Lower lobe of right lung (tissue), 2 donors: ENCODE data around the gene CLEC2L. TPM values are rescaled to one million over a fixed set of nuclear protein-coding genes. Genes with fewer than 3 reads are reported as not detected.

Source experiments
- ATAC-seq, 2 donors: fragments of 200-7000 bp; cut with Tn5 transposase; one replicate each; pipeline ENCODE4 v1.9.1; 2020 to 2022; ENCODE audit warnings: mild to moderate bottlenecking in 2 of 2, moderate library complexity in 2 of 2
- DNase-seq: peaks from one replicate; pipeline ENCODE4 v3.0.0-alpha.2; 2020
- H3K27ac ChIP-seq: fragments of 200-600 bp; one replicate; pipeline ENCODE4 v1.8.0; 2022
- H3K27me3 ChIP-seq: fragments of 200-600 bp; one replicate; pipeline ENCODE4 v1.8.0; 2022; ENCODE audit warnings: low read depth
- H3K36me3 ChIP-seq: fragments of 200-600 bp; one replicate; pipeline ENCODE4 v1.8.0; 2022; ENCODE audit warnings: mild to moderate bottlenecking
- H3K4me1 ChIP-seq: fragments of 200-600 bp; one replicate; pipeline ENCODE4 v1.8.0; 2022
- H3K4me3 ChIP-seq: fragments of 200-600 bp; one replicate; pipeline ENCODE4 v1.8.0; 2022; ENCODE audit warnings: mild to moderate bottlenecking
- H3K9me3 ChIP-seq: fragments of 200-600 bp; one replicate; pipeline ENCODE4 v1.8.0; 2022
- CTCF ChIP-seq: fragments of 200-600 bp; IDR thresholded peaks from one replicate; pipeline ENCODE4 v1.8.0; 2022; ENCODE audit warnings: antibody characterized with exemption, mild to moderate bottlenecking
- intact Hi-C: fragments of 100-400 bp; cut with DNase I; formaldehyde crosslinking; loops from one replicate; pipeline ENCODE4 v1.11.0; 2022
- total RNA-seq: library from RNA; stranded (reverse); fragmentation: NEBNext Ultra II Directional; extraction: Animal tissue kit (Norgen Biotek cat#: 25700); gene quantifications from one replicate; pipeline ENCODE4 v1.2.1, GENCODE V29; 2021
- donor health status: DM: no; HTN: yes; CAD: no; lungs with severe emphysema.

Gene CLEC2L
- total RNA-seq, 1 donor from 2014 or later = not detected

- H3K4me1 ChIP-seq = no peaks in the 10 kb centered on the region
- no peak for ATAC-seq
- no peak overlapping the region for H3K4me3 ChIP-seq
- H3K27me3 ChIP-seq = no peaks in the 10 kb centered on the region
- H3K36me3 ChIP-seq = peaks cover 95% of the 10 kb centered on the region
- no peak overlapping the region for H3K27ac ChIP-seq
- no peak for TF ChIP-seq CTCF
- H3K9me3 ChIP-seq = no peaks in the 10 kb centered on the region
- no peak for DNase-seq
- intact Hi-C loops = no loop called here
These were observed 57.0 kb downstream of the CLEC2L start for GRCh38 chr7:139580435-139580834.

GRCh38 chr7:139582130-139582650 is 58.7 kb downstream of the CLEC2L start:
- Histone ChIP-seq H3K27ac (no peak overlapping the region), H3K9me3 (no peaks in the 10 kb centered on the region), H3K27me3 (no peaks in the 10 kb centered on the region), H3K4me1 (no peaks in the 10 kb centered on the region), H3K4me3 (no peak overlapping the region), H3K36me3 (peaks cover 98% of the 10 kb centered on the region)
- DNase-seq (no peak), ATAC-seq (no peak)
- no peak for TF ChIP-seq CTCF
- intact Hi-C loops = no loop called here

- Histone ChIP-seq H3K27me3 (no peaks in the 10 kb centered on the region), H3K9me3 (no peaks in the 10 kb centered on the region), H3K36me3 (peaks cover 98% of the 10 kb centered on the region), H3K27ac (no peak overlapping the region), H3K4me3 (no peak overlapping the region), H3K4me1 (no peaks in the 10 kb centered on the region)
- intact Hi-C loops = no loop called here
- DNase-seq (no peak), ATAC-seq (no peak)
- TF ChIP-seq CTCF = no peak
These were observed 59.2 kb downstream of the CLEC2L start for GRCh38 chr7:139582671-139583155.

GRCh38 chr7:139583826-139584553 is 60.5 kb downstream of the CLEC2L start:
- intact Hi-C loops = no loop called here
- H3K4me1 ChIP-seq = peaks cover 5% of the 10 kb centered on the region
- H3K36me3 ChIP-seq = peaks cover 97% of the 10 kb centered on the region
- H3K27ac ChIP-seq = no peak overlapping the region
- H3K4me3 ChIP-seq = no peak overlapping the region
- no peak for DNase-seq
- no peaks in the 10 kb centered on the region for H3K27me3 ChIP-seq
- no peak for ATAC-seq
- no peak for TF ChIP-seq CTCF
- no peaks in the 10 kb centered on the region for H3K9me3 ChIP-seq

GRCh38 chr7:139585042-139585441 is 61.6 kb downstream of the CLEC2L start:
- H3K27me3 ChIP-seq = no peaks in the 10 kb centered on the region
- intact Hi-C loops = no loop called here
- H3K36me3 ChIP-seq = peaks cover 96% of the 10 kb centered on the region
- H3K9me3 ChIP-seq = no peaks in the 10 kb centered on the region
- DNase-seq (no peak), ATAC-seq (no peak)
- no peak overlapping the region for H3K27ac ChIP-seq
- TF ChIP-seq CTCF = no peak
- peaks cover 5% of the 10 kb centered on the region for H3K4me1 ChIP-seq
- no peak overlapping the region for H3K4me3 ChIP-seq
